ENCODE data around the gene LSM14A. TPM values are rescaled to one million over a fixed set of nuclear protein-coding genes. Genes with fewer than 3 reads are reported as not detected.
"Not testable (repeated sequence)": the region's sequence is repeated elsewhere in the genome, so short reads cannot be mapped to it uniquely, and the experiment has no call there.

The LSM14A gene
- total RNA-seq, 1 donor from 2014 or later: 109 TPM

DNA sequence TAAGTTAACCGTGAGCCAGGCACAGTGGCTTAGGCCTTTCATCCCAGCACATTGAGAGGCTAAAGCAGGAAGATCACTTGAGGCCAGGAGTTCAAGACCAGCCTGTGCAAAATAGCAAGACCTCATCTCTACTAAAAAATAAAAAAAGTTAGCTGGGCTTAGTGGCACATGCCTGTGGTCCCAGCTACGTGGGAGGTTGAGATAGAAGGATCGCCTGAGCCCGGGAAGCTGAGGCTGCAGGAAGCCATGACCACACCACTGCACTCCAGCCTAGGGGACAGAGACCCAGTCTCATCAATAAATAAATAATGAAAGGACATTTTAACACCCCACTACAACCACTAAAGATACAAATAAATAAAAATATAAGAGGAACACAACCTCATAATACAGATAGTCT is 21.6 kb downstream of the LSM14A start:
- Histone ChIP-seq H3K4me3 (no peak overlapping the region), H3K27me3 (ENCODE audit: low read depth) (no peaks in the 10 kb centered on the region), H3K27ac (no peak overlapping the region), H3K9me3 (no peaks in the 10 kb centered on the region), H3K4me1 (peaks cover 28% of the 10 kb centered on the region), H3K36me3 (peaks cover 55% of the 10 kb centered on the region)
- intact Hi-C loops (cut with DNase I): no loop called here
- DNase-seq (no peak), ATAC-seq (no peak)
- TF ChIP-seq, protein P1, sequence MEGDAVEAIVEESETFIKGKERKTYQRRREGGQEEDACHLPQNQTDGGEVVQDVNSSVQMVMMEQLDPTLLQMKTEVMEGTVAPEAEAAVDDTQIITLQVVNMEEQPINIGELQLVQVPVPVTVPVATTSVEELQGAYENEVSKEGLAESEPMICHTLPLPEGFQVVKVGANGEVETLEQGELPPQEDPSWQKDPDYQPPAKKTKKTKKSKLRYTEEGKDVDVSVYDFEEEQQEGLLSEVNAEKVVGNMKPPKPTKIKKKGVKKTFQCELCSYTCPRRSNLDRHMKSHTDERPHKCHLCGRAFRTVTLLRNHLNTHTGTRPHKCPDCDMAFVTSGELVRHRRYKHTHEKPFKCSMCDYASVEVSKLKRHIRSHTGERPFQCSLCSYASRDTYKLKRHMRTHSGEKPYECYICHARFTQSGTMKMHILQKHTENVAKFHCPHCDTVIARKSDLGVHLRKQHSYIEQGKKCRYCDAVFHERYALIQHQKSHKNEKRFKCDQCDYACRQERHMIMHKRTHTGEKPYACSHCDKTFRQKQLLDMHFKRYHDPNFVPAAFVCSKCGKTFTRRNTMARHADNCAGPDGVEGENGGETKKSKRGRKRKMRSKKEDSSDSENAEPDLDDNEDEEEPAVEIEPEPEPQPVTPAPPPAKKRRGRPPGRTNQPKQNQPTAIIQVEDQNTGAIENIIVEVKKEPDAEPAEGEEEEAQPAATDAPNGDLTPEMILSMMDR (IDR thresholded peaks at IDR 0.05): no peak

GRCh38 chr19:34201133-34201532 is 28.8 kb downstream of the LSM14A start:
- Histone ChIP-seq H3K4me3 (no peak overlapping the region), H3K9me3 (no peaks in the 10 kb centered on the region), H3K36me3 (peaks cover 82% of the 10 kb centered on the region), H3K4me1 (no peaks in the 10 kb centered on the region), H3K27me3 (ENCODE audit: low read depth) (no peaks in the 10 kb centered on the region), H3K27ac (no peak overlapping the region)
- DNase-seq (no peak), ATAC-seq (no peak)
- intact Hi-C loops (cut with DNase I): no loop called here
- TF ChIP-seq, protein P1 (IDR thresholded peaks at IDR 0.05): no peak

GRCh38 chr19:34205324-34205723 is 33.0 kb downstream of the LSM14A start:
- H3K27me3 ChIP-seq (ENCODE audit: low read depth); H3K9me3 ChIP-seq; H3K4me3 ChIP-seq; ATAC-seq; intact Hi-C loops (cut with DNase I); H3K4me1 ChIP-seq; H3K27ac ChIP-seq; DNase-seq: not testable (repeated sequence)
- peaks cover 79% of the 10 kb centered on the region for H3K36me3 ChIP-seq

DNA sequence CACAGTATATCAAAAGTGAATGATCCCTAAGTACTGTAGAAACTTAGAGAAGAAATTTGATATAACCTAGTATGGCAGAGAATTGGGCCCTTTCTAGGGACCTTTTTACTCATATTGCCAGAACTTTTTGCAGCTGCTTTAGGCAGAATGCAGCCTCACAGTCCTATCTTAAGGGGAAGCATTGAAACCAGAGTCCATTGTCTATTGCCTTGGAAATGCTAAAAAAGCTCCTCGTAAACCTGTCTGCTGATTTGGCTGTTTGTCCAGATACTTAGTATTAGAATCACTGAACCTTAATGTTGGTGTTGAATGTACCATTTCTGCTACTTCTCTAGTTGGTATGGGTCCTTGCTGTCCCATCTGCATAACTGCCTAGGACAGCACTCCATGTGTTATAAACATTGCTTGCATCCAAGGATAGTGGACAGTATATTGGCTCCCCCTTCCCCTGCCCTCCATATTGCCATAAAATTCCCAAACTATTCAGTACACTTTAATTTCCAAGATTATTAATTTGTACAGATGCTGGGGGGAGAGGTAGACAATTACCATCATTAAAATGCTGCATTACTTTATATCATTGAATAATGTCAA is 36.1 kb downstream of the LSM14A start:
- H3K4me1 ChIP-seq: no peaks in the 10 kb centered on the region
- intact Hi-C loops (cut with DNase I): no loop called here
- no peaks in the 10 kb centered on the region for H3K27me3 ChIP-seq (ENCODE audit: low read depth)
- H3K9me3 ChIP-seq: no peaks in the 10 kb centered on the region
- H3K27ac ChIP-seq: no peak overlapping the region
- peaks cover 84% of the 10 kb centered on the region for H3K36me3 ChIP-seq
- DNase-seq: no peak
- ATAC-seq: no peak
- H3K4me3 ChIP-seq: no peak overlapping the region
- TF ChIP-seq, protein P1 (IDR thresholded peaks at IDR 0.05): no peak

DNA sequence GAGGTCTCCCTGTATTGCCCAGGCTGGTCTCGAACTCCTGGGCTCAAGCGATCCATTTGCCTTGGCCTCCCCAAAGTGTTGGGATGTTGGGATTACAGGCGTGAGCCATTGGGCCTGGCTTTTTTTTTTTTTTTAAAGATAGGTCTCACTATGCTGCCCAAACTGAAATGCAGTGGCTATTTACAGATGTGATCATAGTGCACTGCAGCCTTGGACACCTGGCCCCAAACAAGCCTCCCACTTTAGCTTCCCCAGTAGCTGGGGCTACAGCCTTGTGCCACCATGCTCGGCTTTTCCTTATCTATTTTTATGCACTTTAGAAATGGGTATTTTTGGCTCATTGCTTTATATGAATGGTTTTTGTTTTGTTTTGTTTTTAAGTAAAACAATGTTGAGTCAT is 37.4 kb downstream of the LSM14A start:
- peaks cover 95% of the 10 kb centered on the region for H3K36me3 ChIP-seq
- no peaks in the 10 kb centered on the region for H3K9me3 ChIP-seq
- ATAC-seq: no peak
- TF ChIP-seq, protein P1 (IDR thresholded peaks at IDR 0.05): no peak
- no peaks in the 10 kb centered on the region for H3K4me1 ChIP-seq
- no peak for DNase-seq
- H3K4me3 ChIP-seq: no peak overlapping the region
- no peaks in the 10 kb centered on the region for H3K27me3 ChIP-seq (ENCODE audit: low read depth)
- H3K27ac ChIP-seq: no peak overlapping the region
- intact Hi-C loops (cut with DNase I): no loop called here

DNA sequence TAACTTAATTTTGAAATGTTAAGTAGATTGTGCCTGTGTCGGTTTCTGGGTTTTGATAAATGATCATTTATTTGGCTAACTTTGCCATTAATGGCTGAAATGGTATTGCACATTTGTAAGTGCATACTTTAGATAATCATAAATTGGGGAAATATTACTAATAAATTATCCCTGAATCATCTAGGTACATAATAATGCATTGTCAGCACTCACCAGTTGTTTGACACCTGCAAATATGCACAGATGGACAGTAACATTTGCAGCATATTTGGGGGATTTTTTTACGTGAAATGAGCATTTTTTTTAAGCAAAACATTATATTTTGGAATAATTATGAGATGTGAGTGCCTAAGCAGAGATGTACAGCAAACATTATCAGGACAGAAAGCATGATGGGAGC is 41.0 kb downstream of the LSM14A start:
- TF ChIP-seq, protein P1 (IDR thresholded peaks at IDR 0.05): no peak
- ATAC-seq (no peak), DNase-seq (no peak)
- Histone ChIP-seq H3K9me3 (no peaks in the 10 kb centered on the region), H3K36me3 (peaks cover 82% of the 10 kb centered on the region), H3K27me3 (ENCODE audit: low read depth) (no peaks in the 10 kb centered on the region), H3K4me3 (no peak overlapping the region), H3K4me1 (peaks cover 5% of the 10 kb centered on the region), H3K27ac (no peak overlapping the region)
- intact Hi-C loops (cut with DNase I): no loop called here

Measured in lower lobe of right lung (tissue), 2 donors.